NCI-H2081 treated with DMSO at 0.1 percent for 48 hours (cell line): ENCODE results near the gene TAS2R16.

Experiments
- DNase-seq: peaks from one replicate; lab custom pipeline; 2025; lab: John Stamatoyannopoulos, UW

Gene TAS2R16

GRCh38 chr7:122995600-122995999 is at the start of gene TAS2R16:
TAS2R16 (minus strand) TSS chr7:122995700; CDS start chr7:122995634, 66 bp downstream.
- DNase-seq, result no peak

- no peak for DNase-seq
Observed at GRCh38 chr7:123043642-123044041, 48.1 kb upstream of the TAS2R16 start.

- no peak for DNase-seq
Observed at GRCh38 chr7:123041101-123041500, 45.6 kb upstream of the TAS2R16 start.

- DNase-seq, result no peak
Observed at GRCh38 chr7:123039269-123039668, 43.8 kb upstream of the TAS2R16 start.

- no peak for DNase-seq
Observed at GRCh38 chr7:123034106-123034505, 38.6 kb upstream of the TAS2R16 start.

- DNase-seq, result no peak
Observed at GRCh38 chr7:123030631-123031030, 35.1 kb upstream of the TAS2R16 start.

GRCh38 chr7:123028339-123028738 is 32.8 kb upstream of the TAS2R16 start:
- DNase-seq, result no peak

- no peak for DNase-seq
Observed at GRCh38 chr7:123026251-123026650, 30.8 kb upstream of the TAS2R16 start.

GRCh38 chr7:123024989-123025758 is 29.7 kb upstream of the TAS2R16 start:
- DNase-seq, result no peak

- DNase-seq, result no peak
Observed at GRCh38 chr7:123023126-123023525, 27.6 kb upstream of the TAS2R16 start.

GRCh38 chr7:123022576-123022975 is 27.1 kb upstream of the TAS2R16 start:
- DNase-seq, result no peak

GRCh38 chr7:123012435-123012834 is 16.9 kb upstream of the TAS2R16 start:
- DNase-seq, result no peak

GRCh38 chr7:123011766-123012369 is 16.4 kb upstream of the TAS2R16 start:
- DNase-seq, result no peak

- no peak for DNase-seq
Observed at GRCh38 chr7:123004931-123005330, 9.4 kb upstream of the TAS2R16 start.

- no peak for DNase-seq
Observed at GRCh38 chr7:123003539-123004126, 8.1 kb upstream of the TAS2R16 start.

GRCh38 chr7:122989577-122989976 is 5.9 kb downstream of the TAS2R16 start:
- DNase-seq, result no peak

- no peak for DNase-seq
Observed at GRCh38 chr7:122989041-122989440, 6.5 kb downstream of the TAS2R16 start.

- no peak for DNase-seq
Observed at GRCh38 chr7:122988333-122988732, 7.2 kb downstream of the TAS2R16 start.

- DNase-seq, result no peak
Observed at GRCh38 chr7:122987463-122987862, 8.0 kb downstream of the TAS2R16 start.

- DNase-seq, result no peak
Observed at GRCh38 chr7:122984021-122984420, 11.5 kb downstream of the TAS2R16 start.

GRCh38 chr7:122983261-122983660 is 12.2 kb downstream of the TAS2R16 start:
- no peak for DNase-seq

GRCh38 chr7:122975341-122975740 is 20.2 kb downstream of the TAS2R16 start:
- no peak for DNase-seq

- no peak for DNase-seq
Observed at GRCh38 chr7:122974229-122974628, 21.3 kb downstream of the TAS2R16 start.
